Activated T-cell treated with anti-CD3 and anti-CD28 coated beads, Interleukin-2, amount 50 U/mL, for 1 hour (primary cell): ENCODE data around the gene TTLL10.

ENCODE experiments used
- DNase-seq: peaks from one replicate; pipeline ENCODE4 v3.0.0-alpha.2; 2020

Gene TTLL10

DNA sequence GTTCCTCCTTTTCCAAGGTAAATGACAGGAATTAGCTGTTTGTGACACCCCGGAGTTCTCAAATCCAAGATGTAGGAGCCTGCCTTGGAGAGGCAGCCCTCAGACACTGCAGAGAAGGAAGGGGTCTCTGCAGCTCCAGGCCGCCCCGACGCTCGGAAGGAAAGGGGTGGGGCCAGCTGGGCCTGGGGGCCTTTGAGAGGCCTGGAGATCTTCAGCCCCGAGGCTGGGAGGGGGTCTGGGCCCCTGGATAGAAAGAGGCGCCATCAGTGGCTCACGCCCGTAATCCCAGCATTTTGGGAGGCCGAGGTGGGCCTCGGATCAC lies 33.9 kb downstream of the TTLL10 start:
- DNase-seq: no peak

DNA sequence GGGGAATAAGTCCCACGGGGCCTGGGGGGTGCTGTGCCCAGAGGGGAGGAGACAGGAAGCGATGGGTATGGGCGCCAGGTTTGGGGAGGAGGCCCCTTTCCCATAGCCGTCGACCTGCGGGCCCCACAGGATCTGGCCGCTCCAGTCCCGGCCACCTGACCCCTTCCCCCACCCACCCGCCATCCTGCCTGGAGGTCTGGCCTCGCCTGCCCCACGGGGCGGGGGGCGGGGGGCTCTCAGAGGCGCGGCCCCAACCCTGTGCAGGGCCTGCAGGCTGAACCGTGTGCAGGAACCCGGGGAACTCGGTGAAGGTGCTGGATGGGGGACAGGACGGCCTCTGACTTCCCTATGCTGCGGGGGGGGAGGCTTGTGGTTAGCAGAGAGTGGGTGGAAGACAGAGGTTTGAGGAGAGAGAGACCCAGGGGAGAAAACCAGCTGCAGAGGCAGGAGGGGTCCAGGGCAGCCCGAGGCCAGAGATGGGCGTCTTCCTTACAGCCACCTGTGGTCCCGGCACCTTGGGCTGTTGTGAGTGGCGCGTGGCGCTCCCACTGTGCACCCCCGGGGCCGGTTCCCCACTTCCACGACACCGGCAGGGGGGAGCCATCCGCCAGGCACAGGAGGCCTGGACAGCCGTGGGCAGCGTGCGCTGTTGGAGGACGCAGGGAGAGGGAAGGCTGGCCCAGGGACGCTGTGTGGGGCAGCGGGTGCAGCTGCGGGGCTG lies 35.2 kb downstream of the TTLL10 start:
- peak; percentile 61 for DNase-seq

DNA sequence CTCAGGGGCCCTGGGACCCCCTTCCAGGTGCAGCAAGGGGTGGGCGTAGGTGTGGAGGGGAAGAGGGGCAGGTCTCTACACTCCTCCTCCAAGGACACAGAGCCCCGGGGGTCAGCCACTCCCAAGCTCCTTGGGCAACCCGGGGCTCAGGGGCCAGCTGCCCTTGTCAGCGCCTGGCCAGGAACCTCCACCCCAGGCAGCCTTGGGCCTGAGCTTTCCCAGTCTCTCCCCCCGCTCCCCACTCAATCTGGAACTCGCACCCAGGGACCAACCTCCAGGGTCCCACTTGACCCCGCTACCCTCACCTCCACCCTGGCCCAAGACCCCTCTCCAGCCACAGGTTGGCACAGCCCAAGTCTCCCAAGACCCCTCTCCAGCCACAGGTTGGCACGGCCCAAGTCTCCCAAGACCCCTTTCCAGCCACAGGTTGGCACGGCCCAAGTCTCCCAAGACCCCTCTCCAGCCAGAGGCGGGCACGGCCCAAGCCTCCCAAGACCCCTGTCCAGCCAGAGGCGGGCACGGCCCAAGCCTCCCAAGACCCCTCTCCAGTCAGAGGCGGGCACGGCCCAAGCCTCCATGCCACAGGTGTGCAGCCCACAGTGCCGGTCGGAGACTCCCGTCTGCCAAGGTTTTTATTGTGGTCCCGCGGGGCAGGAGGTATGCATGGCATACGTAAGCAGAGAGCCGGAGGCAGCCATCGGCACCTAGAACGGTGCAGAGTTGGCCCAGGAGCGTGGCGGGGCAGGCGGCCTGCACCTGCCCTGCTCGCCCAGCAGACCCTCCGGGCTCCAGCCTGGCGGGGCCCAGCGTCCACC lies 37.3 kb downstream of the TTLL10 start:
- DNase-seq: peak; percentile 31

DNA sequence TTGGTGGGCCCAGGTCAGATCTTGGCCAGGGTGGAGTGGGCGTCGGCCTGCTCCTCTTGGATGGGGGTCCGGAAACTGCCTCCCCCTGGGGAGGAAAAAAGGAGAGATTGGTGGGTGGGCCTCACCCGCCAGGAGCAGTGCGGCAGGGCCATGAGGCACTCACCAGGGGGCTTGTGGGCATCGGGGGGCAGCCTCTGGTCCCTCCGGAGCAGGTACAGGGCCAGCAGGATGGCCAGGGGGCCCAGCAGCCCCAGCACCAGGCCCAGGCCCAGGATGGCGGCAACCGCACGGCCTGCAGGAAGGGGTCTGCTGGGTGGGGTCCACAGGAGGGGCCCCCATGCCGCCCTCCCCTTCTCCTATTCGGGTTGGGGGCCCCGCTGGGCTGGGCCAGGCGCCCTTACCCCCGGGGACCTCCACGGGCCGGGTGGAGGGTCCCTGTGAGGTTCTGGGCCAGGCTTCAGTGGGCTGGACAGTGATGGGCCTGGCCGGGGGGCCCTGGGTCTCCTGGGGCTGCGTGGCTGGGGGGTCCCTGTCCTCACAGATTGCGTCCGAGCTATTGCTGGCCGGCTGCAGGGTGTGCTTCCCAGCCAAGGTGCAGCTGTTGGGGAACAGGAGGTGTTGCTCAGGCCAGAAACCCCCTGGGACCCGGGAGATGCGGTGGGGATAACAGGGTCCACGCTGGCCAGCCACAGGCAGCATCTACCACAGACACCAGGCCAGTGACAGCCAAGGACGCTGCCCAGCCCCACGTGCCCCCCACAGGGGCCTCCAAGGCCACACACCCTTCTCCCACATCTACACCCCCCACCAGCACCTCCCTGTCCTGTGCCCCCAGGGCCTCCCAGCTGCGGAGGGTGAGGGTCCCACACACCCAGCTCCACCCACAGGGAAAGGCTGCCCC lies 38.1 kb downstream of the TTLL10 start:
- DNase-seq: peak; percentile 31

DNA sequence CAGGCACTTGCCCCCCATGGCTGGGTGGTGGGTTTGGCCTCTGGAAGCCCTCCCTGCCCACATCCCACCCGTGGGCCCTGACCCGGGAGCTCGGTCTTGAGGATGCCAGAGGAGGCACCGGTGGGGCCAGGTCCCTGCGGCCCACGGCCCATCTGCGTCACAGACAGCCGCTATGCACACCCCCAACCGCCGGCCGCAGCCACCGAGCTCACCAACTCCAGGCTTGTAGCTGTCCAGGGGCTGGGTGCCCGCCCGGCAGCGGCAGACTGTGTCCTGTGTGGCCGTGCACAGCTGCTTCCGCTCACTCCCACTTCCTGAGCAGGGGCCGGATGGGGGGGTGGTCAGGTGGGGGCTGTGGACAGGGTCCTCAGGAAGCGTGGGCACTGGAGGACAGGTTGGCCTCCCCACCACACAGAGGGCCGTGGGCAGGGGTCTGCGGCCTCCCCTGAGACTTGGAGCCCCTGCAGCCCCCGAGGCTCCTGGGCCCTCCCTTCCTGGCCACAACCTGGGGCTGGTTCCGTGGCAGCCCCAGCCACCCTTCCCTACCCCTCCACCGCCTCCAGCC lies 39.2 kb downstream of the TTLL10 start:
- peak; percentile 63 for DNase-seq

DNA sequence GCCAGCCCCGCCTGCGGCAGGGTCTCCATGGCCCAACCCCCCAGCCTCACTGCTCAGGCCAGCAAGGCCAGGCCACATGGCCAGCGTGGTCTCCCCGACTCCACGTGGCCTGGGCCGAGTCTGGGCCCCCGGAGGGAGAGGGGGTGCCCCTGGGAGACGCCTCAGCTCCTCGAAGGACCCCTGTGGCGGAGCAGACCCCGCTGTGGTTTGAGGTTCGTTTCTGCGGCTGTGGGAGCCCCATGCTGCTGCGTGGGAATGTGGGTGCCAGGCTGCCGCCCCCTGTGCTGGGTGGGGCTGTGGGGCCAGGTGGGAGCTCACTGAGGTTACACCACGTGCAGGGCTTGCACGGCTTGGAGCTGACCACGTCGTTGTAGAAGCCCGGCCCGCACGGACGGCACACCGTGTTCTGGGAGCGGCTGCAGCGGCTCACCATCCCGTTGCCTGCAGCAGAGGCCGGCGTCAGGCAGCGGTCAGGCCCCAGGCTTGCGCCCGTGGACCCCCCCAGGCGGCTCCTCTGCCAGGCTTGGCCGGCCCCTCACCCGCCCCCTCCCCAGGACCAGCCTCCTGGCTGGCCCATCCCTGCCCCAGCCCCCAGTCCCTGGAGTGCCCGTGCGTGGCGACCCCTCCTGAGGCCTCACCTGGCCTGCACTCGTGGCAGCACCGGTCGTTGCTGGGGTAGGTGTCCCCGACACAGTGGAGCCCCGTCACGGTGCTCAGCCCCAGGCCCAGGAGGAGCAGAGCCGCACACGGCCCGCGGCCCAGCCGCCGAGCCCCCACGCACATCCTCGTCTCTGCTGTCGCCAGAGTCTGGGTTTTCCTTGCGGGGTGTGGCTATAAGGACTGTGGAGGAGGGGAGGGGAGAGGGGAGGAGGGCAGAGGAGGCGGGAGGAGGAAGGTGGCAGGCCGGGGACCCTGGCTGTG lies 39.9 kb downstream of the TTLL10 start, which contains the start of gene TNFRSF4:
TSS of gene TNFRSF4 (minus strand) at position 809 of the 921 bp plus-strand sequence. CDS start at position 783, 26 bp downstream.
- peak; percentile 62 for DNase-seq

DNA sequence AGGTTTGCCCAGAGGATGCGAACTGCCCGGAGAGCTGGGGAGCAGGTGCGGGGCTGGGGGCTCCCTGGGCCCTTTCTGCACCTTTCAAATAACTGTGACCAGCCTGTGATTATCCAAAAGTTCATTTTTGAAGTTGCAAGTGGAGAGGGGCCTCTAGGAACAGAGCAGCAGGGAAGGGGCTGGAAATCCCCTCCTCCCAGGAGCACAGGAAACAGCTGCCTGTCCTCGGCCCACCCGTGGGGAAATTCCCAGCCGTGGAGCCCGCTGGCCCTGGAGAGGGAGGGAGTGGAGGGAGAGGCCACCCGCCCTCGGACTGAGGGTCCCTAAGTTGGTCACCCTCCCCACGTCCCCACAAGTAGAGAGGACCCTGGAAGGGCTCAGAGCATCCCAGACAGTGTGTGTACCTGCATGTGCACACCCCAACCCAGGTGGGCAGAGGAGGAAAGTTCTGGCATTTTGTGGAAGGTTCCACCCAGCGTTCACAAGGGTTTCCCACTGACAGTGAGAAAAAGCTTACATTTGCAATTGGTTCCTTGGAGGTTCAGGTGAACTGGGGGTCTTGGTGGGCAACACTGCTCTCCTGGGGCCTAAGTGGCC lies 41.5 kb downstream of the TTLL10 start:
- DNase-seq: no peak

DNA sequence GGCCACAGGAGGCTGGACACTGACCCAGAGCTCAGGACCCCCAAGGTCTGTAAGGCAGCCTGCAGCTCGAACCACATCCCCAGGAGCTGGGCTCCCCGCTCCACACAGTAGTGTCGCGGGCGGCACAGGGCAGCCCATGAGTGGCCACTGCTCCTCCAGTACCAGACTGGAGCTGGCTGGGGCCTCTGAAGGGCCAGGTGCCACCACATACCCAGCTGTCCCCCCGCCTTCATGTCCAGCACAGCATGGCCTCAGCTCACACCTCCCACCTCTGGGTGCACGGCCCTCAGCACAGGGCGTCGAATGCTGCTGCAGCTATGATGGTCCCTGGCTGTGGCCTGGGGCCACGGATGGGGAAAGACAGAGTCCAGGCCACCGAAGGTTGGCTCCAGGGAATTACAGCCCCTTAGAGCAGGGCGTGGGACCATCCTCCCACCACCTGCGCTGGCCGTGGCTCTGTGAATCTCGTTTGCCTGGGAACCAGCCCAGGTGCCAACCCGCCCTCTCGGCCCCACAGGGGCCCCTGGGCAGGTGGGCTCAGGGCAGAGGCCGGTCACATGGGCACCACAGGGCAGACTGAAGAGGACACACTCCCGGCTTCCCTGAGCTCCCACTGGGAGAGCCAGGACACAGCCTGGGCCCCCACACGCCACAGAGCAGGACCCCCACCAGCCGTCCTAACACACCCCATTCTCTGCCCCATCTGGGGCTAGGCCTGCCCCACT lies 42.4 kb downstream of the TTLL10 start:
- DNase-seq: no peak

DNA sequence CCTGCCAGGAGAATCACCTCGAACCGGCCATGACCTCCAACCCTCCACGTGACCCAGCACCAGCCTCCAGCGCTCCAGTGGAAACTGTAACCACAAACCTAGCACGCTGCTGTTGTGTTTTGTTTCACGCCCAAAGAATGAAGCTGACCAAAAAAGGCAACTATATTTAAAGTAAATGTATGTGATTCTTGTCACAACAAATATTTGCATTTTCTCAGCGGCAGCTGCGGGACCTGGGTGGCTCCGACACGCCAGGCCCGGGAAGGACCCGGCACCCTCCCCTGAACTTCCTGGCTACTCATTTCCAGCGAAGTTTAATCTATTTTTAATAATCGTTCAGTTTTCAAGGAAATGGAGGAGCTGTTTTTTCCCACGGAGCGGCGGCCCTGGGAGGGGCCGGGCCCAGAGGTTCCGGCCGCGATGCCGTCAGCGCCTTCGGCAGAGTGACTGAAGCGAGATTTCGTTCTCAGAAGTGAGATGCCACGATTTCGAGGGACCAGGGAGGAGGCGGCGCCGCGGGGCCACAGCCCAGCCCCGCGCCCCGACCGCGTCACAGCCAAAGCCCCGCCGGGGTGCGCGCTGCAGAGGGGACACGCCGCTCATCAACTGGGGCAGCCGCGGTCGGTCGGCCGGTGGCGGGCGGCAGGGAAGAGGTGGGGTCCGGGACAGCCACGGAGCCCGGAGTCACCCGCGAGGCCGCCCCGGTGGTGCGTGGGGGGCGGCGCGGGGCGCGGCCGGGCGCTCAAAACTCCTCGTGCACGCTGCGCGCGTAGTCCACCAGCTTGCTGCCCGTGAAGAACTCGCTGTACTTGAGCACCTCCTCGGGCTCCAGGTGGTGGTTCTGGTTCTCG lies 43.3 kb downstream of the TTLL10 start:
- peak; percentile 68 for DNase-seq

DNA sequence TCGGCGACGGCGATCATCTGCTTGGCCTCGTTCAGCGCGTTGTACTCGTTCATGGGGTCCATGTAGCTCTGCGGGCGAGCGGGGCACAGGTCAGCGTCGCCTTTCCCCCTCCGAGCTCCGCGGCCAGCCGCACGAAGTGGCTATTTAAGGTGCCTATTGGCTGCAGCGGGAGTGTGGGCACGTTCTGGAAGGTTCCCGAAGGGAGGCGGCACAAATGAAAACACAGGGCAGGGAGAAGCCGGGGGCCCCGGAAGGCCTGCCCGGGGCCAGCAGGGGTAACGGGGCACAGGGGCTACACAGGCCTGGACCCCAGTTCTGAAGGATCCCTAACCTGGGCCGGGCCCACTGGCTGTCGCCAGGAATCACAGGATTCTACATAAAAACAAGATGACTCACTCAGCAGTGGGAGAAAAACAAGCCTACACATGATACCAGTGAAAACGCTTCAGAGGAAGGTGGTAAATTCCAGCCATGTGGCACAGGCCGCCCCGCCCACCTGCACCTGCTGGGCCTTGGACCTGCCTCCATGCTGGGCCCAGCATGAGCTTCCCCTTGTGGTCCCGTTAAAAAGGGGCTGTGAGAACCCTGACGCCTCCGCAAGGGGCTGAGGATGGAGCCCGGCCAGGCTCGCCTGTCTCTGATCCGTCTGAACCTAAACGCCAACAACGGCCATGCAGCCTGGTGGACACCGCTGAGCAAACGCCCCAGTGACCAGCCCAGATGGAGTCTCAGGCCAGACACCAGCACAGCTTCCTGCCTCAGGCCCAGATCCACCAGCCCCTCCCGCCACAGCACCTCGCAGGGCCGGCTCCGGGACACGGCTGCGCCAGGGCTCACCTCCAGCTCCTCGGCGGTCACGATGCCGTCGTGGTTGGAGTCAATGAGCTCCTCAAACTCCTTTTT lies 44.2 kb downstream of the TTLL10 start:
- DNase-seq: peak; percentile 52

DNA sequence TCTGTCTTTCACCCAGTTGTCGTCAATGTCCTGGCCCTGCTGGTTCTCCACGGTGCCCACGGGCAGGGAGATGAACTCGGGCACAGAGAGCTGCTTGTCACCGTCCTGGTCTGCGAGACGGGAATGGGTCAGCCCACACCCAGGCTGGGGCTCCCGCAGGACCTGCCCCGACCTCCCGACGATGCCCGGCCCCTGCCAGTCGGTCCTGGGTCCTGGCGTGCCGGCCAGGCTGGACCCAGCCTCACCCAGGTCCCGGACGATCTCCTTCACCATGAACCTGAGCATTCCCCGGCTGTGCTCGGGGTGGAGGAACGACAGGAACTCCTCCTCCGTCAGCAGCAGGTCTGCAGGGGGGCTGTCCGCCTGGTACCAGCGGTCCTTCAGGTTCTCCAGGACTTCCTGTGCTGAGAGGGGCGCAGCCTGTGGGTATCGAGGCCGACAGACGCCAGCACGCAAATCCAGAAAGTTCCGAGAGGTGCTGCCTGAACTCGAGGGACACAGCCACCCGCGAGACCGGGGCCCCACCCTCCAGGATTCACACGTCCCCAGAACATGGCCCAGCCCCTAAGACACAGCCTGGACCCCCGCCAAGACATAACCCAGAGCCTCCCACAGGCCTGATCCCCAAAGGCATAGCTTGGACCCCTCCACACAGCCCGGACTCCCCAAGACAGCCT lies 45.0 kb downstream of the TTLL10 start:
- no peak for DNase-seq

DNA sequence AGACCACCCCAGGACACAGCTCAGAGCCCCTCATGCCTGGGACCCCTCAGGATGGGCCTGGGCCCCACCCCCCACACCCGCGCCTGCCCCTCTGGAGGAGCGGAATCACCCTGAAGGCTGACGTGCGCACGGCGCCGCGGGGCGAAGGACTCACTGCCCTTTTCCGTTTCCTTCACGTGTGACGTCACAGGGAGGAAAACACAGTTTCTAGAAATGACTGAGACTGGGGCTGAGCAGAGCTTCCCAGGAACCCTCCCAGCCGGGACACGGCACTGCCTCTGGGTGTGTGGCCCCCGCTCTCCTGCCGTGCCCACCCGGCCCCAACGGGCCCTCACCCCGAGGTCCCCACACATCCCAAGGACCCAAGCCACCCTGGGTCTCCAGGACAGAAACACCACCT lies 45.7 kb downstream of the TTLL10 start:
- DNase-seq: peak; percentile 62

DNA sequence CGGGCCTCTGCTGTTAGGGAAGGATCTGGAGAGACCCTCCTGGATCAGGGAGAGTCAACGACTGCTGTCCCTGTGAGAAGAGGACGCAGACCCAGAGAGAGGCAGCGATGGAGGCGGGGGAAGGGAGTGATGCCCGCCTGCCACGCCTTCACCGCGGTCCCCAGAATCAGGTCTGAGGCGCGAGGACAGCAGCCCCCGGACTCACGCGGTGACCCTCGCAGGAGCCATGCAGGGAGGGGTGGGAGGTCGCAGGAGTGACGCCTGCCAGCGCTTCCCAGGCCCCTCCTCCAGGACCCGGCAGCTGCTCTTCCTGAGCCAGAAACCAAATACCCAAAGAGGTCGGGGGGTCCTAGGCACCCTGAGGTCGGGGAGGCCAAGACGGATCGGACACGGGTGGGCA lies 46.5 kb downstream of the TTLL10 start:
- DNase-seq: no peak

DNA sequence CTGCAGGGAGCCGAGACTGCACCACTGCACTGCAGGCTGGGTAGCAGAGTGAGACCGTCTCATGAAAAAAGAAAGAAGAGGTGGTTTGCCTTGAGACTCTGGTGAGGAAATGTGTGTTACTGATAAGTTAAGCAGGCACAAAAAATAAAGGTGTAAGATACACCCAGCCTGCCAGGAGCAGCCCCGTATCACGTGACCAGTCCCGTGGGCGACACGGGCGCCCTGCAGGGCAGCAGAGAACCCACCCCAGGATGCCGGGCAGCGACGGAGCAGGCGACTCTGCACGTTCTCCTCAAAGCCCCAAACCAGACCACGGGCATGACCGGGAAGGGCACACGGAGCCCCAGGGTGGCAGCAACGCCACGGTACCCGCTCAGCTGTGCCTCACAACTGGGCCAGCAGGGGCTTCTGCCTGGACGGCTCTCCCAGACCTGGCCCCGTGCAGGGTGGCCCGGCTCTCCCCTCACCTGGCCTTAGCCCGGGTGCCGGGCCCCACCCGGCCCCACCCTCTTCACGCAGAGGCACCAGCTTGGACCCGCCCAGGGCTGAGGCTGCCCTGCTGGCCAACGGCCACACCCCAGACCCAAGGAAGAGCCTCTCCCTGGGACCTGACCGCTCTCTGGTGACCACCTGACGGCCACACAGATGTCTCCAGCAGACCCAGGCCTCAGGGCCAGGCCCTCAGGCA lies 48.4 kb downstream of the TTLL10 start:
- no peak for DNase-seq

DNA sequence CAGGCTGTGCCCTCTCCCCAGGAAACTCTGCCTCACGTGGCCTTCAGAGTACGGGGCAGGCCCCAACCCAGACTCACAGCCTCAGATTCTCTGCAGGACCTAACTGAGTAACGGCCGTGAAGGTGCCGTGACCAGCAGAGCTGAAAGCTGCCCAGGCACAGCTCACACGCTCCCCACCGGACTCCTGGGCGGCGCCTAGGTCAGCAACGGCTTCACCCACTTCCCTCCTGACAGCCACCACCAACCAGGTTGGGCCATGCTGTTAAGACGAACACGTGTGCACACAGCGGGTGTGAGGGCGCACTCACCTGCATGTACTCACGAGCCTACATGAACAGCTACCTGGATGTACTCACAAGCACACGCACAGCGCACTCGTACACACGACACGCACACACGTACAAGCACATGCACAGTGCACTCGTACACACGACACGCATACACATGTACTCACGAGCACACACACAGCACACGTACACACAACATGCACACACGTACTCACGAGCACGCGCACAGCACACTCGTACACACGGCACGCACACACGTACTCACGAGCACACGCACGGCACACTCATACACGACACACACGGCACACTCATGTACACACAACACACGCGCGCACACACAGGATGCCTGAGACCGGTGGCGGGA lies 49.0 kb downstream of the TTLL10 start:
- DNase-seq: no peak

DNA sequence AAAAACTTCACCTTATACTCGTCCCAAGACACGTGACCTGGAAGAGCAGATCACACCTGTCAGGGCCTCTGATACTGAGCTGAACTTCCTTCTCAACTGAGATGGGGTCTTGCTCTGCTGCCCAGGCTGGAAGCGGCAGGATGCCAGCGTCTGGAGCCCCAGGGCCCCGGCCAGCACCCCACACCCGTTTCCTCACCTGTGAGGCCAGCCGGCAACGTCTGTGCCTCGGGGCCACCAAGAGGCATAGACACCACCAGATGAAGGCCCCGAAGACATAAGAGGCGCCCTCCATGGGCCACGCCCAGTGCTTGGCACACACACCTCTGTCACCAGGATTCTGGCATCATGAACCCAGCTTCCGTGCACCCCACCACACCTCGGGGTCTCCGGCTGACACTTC lies 49.6 kb downstream of the TTLL10 start:
- DNase-seq: no peak

DNA sequence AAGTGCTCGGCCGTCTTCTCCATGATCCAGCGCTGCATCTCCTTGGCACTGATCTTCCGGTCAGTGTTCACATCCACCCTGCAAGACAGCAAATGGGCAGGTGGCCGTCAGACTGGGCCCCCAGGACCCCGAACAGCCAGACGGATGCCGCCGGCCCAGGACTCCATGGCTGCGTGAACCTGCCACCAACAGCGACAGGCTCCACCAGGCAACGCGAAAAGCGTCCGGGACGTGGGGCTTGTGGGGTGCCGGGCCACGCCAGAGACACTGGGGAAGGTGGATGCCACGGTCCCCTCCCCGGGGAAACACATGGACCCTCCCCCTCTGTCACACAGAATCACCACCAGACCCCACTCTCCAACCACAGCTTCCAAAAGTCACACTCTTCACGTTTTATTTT lies 50.2 kb downstream of the TTLL10 start:
- DNase-seq: no peak
